ENCODE results near the gene ODC1.
"Not testable (repeated sequence)": the region's sequence is repeated elsewhere in the genome, so short reads cannot be mapped to it uniquely, and the experiment has no call there.

Gene ODC1

GRCh38 chr2:10452312-10452711 is 4.2 kb upstream of the ODC1 start:
- no peak for FAIRE-seq

- no peak for FAIRE-seq
Measured at GRCh38 chr2:10451819-10452218, 3.7 kb upstream of the ODC1 start.

GRCh38 chr2:10449838-10450691 is 1.9 kb upstream of the ODC1 start:
- no peak for FAIRE-seq

GRCh38 chr2:10449486-10449831 is 1.3 kb upstream of the ODC1 start:
- no peak for FAIRE-seq

- no peak for FAIRE-seq
Measured at GRCh38 chr2:10448576-10449485, 704 bp upstream of the ODC1 start.

GRCh38 chr2:10447300-10447894 is 730 bp downstream of the ODC1 start:
- no peak for FAIRE-seq

- no peak for FAIRE-seq
Measured at GRCh38 chr2:10446631-10447030, 1.5 kb downstream of the ODC1 start.

- FAIRE-seq: no peak
Measured at GRCh38 chr2:10444463-10444862, 3.7 kb downstream of the ODC1 start.

- not testable (repeated sequence) for FAIRE-seq
Measured at GRCh38 chr2:10442469-10443126, 5.5 kb downstream of the ODC1 start.

- FAIRE-seq: no peak
Measured at GRCh38 chr2:10441948-10442347, 6.2 kb downstream of the ODC1 start.

GRCh38 chr2:10440736-10441135 is 7.4 kb downstream of the ODC1 start:
- no peak for FAIRE-seq

GRCh38 chr2:10439971-10440370 is 8.2 kb downstream of the ODC1 start:
- FAIRE-seq: no peak

- FAIRE-seq: no peak
Measured at GRCh38 chr2:10439185-10439879, 8.8 kb downstream of the ODC1 start.

GRCh38 chr2:10438688-10439087 is 9.4 kb downstream of the ODC1 start:
- FAIRE-seq: no peak

GRCh38 chr2:10437806-10438205 is 10.3 kb downstream of the ODC1 start:
- no peak for FAIRE-seq

GRCh38 chr2:10436583-10437110 is 11.5 kb downstream of the ODC1 start:
- no peak for FAIRE-seq

GRCh38 chr2:10435820-10436204 is 12.3 kb downstream of the ODC1 start:
- no peak for FAIRE-seq

GRCh38 chr2:10434886-10435819 is 13.0 kb downstream of the ODC1 start:
- peak; percentile 68 for FAIRE-seq

GRCh38 chr2:10433947-10434885 is 13.9 kb downstream of the ODC1 start:
- no peak for FAIRE-seq
